NCI-H1105 treated with DMSO at 0.1 percent for 48 hours (cell line): Measurements from ENCODE around the gene SRGAP2C.
"Not testable (repeated sequence)": the region's sequence is repeated elsewhere in the genome, so short reads cannot be mapped to it uniquely, and the experiment has no call there.

Experiments used
- DNase-seq: peaks from one replicate; lab custom pipeline; 2025; lab: John Stamatoyannopoulos, UW

Gene SRGAP2C

GRCh38 chr1:121337958-121338357 lies 153.2 kb downstream of the SRGAP2C start:
- not testable (repeated sequence) for DNase-seq

DNA sequence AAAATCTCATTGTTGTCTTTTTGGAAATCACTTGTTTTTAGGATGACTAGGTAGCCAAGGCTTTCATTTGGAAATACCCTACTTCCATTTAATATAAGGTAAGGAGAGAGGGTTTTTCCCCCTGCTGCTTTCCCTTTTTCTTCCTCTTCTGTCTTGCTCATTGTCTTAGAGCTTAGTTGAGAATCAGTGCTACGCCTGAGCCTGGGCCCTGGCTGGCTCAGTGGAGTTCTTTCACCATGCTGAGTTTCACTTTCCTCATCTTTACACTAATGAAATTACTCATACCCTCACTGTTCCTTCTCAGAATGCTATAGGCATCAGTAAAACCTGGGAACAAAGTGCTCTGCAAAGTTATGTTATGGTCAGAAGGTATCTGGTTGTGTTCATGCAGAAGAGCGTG lies 154.8 kb downstream of the SRGAP2C start:
- DNase-seq: not testable (repeated sequence)

DNA sequence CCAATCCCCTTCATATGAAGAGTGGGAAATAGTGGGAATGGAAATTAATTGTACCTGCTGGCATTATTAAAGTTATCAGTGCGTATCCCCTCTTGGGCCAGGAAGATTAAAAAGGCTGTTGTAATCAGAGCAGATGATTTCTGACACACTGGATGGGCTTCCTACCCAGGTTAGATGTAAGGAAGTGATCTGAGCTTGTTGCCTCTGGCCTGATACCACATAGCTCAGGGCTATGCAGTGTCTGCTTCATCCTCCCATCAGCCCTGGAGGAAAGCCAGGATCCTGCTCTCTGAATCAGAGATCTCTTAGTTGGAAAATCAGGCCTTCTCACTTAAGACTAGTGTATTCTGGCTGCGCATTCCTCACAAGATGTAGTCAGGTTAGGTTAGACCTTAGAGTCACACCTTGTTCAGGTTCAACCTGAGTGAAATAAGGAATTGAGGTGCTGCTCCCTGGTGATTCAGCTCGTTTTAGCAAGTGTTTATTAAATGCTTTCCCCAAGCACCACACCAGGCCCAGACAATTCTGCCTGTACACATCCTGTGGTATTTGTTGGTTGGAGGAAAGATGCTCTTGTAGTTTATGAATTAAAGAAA lies 158.6 kb downstream of the SRGAP2C start:
- not testable (repeated sequence) for DNase-seq

DNA sequence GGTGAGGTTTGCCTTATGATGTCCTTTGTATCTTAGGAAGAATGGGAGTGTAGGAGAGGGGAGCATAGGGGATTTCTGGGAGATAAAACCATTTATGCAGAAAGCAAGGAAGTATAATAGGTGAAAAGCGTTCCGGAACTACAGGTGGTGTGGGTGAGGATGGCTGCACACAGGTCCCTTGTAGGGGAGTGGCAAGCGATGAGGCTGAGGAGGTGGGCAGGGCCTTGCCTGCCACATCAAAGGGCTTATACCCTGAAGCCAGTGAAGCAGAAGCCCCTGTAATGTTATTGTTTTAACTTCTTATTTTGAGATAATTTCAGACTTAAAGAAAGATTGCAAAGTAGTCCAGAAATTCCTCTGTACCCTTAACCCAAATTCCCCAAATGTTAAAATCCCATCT lies 159.6 kb downstream of the SRGAP2C start:
- DNase-seq: not testable (repeated sequence)

- DNase-seq: not testable (repeated sequence)
These were observed 161.9 kb downstream of the SRGAP2C start for GRCh38 chr1:121346654-121347053.

DNA sequence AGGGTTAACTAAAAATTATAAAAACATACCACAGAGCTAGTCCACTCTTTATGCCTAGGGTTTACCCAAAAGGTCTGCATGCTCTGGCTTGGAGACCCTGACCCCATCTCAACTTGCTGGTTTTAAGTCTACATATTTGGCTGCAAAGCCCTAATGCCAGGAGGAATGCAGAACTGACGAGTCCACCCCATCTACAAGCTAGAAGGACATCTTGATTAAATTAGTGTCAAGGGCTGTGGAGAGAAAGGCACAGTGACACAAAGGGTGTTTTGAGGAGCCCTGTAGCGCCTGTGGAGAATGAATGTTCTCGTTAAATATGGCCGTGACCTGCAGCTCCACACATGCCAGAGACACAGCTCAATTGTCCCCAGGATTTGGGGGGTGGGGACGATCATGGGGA lies 162.7 kb downstream of the SRGAP2C start:
- DNase-seq: not testable (repeated sequence)

DNA sequence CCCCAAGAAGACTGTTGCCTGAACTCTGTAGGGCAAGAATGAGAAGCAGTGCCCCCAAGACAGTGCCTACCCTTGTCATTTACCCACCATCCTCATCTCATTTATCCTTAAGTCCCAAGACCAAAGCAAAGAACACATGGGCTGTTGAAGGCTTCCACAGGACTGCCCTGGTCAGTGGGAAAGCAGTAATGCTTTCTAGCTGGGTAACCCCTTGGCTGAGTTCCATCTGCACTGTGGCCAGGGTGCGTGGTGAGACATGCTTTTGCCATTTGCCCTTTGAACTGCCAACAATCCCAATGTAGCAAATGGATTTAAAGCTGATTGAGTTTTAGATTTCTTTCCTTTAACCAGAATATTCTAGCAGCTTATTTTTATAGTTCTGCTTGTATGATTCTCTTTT lies 163.3 kb downstream of the SRGAP2C start:
- not testable (repeated sequence) for DNase-seq

- DNase-seq: not testable (repeated sequence)
These were observed 164.7 kb downstream of the SRGAP2C start for GRCh38 chr1:121349332-121349967.

DNA sequence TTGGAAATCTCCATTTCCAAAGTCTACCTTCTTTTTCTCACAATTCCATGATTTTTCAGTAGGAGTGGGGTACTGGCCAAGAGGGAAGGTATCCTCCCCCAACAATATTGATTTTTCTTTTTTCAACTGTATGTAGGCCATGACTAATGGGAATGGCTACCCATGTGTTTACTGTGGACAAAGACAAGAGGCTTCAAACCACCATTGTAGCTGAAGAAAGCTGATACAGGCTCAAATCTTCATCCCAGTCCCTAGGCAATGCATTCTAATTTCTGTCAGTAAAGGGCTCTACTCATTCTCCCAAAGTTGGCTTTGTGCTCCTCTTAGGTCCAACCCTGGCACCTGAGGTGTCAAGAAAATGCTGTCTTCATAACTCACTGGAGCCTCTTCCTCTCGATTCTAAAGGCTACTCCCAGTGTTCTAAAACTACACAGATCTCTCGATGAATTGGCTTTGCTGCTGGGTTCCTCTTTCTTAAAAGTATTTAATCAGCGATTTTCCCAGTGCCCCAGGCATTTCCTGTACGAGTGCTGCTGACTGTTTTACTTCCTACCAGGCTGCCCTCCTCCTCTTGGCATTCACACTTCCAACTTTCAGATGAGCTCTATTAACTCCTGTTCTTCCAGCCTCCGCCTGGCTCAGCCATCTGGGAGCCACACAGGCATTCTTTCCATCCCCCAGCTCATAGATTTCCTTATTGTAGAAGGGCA lies 171.1 kb downstream of the SRGAP2C start:
- not testable (repeated sequence) for DNase-seq

- not testable (repeated sequence) for DNase-seq
These were observed 172.0 kb downstream of the SRGAP2C start for GRCh38 chr1:121356819-121357218.

GRCh38 chr1:121360531-121360930 lies 175.8 kb downstream of the SRGAP2C start:
- not testable (repeated sequence) for DNase-seq

DNA sequence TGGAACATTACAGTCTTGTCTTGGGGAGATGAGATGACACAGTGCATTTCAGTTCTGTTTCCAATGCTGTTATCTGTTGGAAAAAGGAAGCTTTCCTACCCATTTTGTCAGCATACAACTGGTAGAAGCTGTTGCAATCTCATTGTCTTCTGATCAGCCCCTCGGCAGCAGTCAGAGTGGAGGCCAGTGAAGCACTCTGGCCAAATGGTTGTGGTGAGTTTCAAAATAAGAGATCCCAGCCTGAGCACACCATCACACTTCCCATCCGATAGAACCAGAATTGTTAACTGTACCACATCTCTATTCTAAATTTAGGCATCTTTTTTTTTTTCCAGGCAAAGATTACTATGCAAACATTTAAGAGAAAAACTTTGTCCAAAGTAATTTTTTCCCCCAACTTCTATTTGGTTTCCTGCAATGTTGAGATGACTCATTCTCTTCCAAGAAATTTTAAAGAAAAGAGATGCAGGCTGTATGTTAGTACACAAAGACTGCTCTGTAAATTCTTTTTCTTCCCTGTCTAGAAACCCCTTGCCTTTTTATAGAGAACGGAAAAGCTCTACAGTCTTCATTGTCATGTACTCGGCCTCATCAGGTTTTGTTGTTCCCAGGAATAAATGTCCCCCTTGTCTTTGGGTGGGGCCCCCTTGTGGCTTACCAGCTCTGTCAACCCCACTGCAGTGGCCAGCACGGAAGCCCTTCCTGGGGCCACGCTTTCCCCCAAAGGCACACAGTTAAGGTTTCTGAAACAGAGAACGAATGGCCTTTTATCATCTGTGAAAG lies 176.9 kb downstream of the SRGAP2C start:
- DNase-seq: not testable (repeated sequence)

GRCh38 chr1:121362234-121362883 lies 177.6 kb downstream of the SRGAP2C start:
- not testable (repeated sequence) for DNase-seq

GRCh38 chr1:121365316-121365715 lies 180.5 kb downstream of the SRGAP2C start:
- not testable (repeated sequence) for DNase-seq

DNA sequence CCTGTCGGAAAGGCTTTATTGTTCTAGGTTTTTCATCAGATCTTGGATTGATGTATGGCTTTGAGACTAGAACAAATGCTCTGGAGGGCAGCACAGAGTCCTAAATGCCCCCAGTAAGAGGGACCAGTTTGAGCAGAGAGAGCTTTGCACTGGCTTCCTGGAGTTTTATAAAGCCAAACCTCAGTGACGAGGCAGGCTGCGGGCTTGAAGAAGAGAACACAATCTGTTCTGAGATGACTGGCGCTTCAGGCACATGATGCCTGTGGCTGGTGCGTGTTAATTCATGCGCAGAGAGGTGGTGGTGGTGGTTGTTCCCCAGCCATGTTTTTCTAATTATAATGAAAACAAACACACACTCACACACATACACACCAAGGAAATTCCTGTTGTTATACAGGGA lies 180.9 kb downstream of the SRGAP2C start:
- not testable (repeated sequence) for DNase-seq

DNA sequence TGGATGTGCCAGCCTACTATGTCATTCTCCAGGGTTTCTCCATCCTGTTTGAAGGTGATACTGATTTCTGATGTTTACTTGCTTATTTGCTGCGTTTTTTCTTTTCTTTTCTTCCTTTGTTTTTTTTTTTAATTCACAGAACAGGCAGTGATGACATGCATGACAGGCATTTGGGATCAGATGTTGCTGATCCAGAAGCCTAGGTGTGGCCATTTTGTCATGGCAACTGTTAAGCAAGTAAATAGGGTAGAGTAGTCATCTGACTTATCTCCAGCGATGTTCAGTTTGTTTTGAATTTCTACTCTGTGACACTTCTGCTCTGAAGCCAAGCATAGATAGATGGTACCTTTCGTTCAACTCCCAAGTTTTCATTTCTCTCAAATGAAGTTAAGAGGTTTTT lies 181.4 kb downstream of the SRGAP2C start:
- DNase-seq: not testable (repeated sequence)

DNA sequence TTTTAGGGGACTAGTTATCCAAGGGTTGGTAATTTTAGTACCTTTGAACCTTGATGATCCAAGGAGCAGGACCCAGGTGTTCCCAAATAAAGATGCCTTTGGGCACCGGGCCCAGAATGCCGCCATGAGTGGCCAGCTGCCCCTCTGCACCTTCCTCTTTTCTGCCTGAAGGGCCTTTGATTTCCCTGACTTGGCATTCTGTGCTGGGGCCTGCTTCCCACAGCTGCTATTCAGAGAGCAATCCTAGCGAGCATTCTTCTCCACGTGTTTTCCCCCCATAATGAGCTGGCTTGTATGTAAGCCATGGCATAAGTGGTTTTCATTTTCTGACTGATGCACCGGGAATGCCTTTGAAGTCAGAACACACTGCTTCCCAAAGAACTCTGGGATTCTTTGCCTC lies 184.1 kb downstream of the SRGAP2C start:
- DNase-seq: not testable (repeated sequence)

DNA sequence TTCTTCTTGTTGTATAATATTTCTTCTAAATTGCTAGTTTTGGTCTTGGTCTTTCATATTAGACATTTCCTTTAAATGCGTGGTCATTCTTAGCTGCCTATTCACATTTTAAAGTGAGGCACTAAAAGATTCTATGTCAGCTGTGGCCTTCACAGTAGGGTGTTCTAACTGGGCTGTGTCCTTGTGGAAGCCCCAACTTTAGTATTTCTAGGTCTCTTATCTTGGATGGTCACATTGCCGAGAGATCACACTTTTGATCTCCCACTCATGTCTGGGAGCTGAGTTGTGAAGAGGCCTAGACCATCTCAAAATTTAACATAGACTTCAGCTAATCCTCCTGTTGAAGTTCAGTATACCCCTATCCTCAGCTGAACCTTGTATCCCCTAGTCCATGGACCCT lies 185.2 kb downstream of the SRGAP2C start:
- DNase-seq: not testable (repeated sequence)

GRCh38 chr1:121374851-121375367 lies 190.1 kb downstream of the SRGAP2C start:
- not testable (repeated sequence) for DNase-seq

- not testable (repeated sequence) for DNase-seq
These were observed 192.2 kb downstream of the SRGAP2C start for GRCh38 chr1:121376986-121377385.

- DNase-seq: not testable (repeated sequence)
These were observed 194.0 kb downstream of the SRGAP2C start for GRCh38 chr1:121378757-121379156.
